DMS53 treated with DMSO at 0.1 percent for 48 hours (cell line): ENCODE measurements around the gene KRTAP5-3.

Experiments used
- DNase-seq: peaks from one replicate; lab custom pipeline; 2025; ENCODE audit not compliant: unreplicated experiment; lab: John Stamatoyannopoulos, UW

The KRTAP5-3 gene

GRCh38 chr11:1643146-1643690 lies 35.0 kb upstream of the KRTAP5-3 start:
- DNase-seq: no peak

GRCh38 chr11:1642288-1643145 lies 34.3 kb upstream of the KRTAP5-3 start:
- DNase-seq: no peak

DNA sequence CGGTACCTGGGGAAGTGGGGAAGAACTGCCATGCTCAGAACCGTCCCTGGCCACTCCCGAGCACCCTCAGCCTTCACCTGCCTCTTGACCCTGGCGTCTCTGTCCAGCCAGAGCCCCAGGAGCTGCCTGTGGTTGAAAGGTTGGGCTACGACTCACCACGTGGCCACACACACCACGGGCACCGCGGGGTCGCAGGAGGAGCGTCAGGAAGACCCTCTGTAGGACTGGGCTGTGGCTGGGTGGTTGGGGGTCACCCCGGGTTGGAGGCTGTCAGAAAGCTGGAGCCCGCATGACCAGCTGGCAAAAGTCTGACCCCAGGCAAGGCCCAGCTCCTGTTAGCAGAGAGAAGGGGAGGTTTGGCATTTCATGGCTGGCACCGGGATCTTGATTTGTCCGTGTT lies 32.8 kb upstream of the KRTAP5-3 start:
- DNase-seq: no peak

- DNase-seq: peak; percentile 47
These were observed 32.0 kb upstream of the KRTAP5-3 start for GRCh38 chr11:1640076-1640946.

GRCh38 chr11:1639666-1640065 lies 31.4 kb upstream of the KRTAP5-3 start:
- no peak for DNase-seq

- no peak for DNase-seq
These were observed 30.9 kb upstream of the KRTAP5-3 start for GRCh38 chr11:1639102-1639620.

GRCh38 chr11:1638344-1638743 lies 30.1 kb upstream of the KRTAP5-3 start:
- no peak for DNase-seq

- DNase-seq: no peak
These were observed 29.4 kb upstream of the KRTAP5-3 start for GRCh38 chr11:1637628-1638027.

- DNase-seq: no peak
These were observed 28.2 kb upstream of the KRTAP5-3 start for GRCh38 chr11:1636291-1636950.

GRCh38 chr11:1633864-1634263 lies 25.6 kb upstream of the KRTAP5-3 start:
- DNase-seq: no peak

DNA sequence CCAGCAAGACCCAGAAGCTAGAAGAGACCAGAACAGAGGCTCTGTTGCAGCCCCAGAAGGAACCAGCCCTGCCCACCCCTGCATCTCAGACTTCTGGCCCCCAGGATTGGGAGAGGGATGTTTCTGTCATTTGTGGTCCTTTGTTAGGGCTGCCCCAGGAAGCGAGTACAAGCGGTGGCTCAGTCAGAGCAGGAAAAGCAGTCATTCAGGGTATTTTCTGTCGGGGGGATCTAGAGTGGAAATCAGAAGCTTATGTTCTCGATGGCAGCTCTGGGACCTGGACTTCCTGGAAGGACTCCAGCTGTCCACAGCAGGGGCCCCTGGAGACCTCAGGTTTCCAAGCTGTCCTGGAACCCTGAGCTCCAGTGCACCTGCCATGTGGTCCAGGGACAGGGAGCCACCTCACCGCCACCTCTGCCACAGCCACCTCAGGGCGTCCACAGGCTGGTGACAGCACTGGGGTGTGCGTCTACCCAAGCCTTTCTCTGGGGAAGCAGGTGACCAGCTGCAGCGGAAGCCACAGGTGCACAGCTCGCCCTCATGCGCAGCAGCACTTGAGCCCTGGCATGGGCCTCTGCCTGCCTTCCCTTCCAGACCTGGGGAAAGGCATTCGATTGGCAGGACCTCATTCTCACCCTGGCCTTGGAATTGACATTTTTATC lies 23.9 kb upstream of the KRTAP5-3 start:
- no peak for DNase-seq

- DNase-seq: no peak
These were observed 22.9 kb upstream of the KRTAP5-3 start for GRCh38 chr11:1631066-1631568.

GRCh38 chr11:1630271-1630670 lies 22.0 kb upstream of the KRTAP5-3 start:
- no peak for DNase-seq

GRCh38 chr11:1629326-1630185 lies 21.3 kb upstream of the KRTAP5-3 start, which contains the start of gene KRTAP5-5:
KRTAP5-5 (plus strand) TSS chr11:1629775; CDS start chr11:1629841, 66 bp downstream.
- DNase-seq: no peak

- DNase-seq: peak; percentile 35
These were observed 20.5 kb upstream of the KRTAP5-3 start for GRCh38 chr11:1628506-1629325.

DNA sequence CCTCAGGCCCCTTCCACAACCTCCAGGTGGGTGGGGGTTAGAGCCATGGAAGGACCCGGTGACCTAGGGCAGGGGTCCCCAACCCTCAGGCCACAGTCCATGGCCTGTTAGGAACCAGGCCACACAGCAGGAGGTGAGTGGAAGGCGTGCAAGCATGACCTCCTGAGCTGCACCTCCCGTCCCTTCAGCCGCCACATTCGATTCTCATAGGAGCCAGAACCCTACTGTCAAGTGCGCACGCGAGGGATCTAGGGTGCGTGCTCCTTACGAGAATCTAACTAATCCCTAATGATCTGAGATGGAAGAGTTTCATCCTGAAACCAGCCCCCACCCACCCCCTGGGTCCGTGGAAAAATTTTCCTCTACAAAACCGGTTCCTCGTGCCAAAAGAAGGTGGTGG lies 17.3 kb upstream of the KRTAP5-3 start:
- DNase-seq: no peak

GRCh38 chr11:1624621-1625020 lies 16.4 kb upstream of the KRTAP5-3 start:
- DNase-seq: no peak

- DNase-seq: no peak
These were observed 15.5 kb upstream of the KRTAP5-3 start for GRCh38 chr11:1623716-1624115.
